NB4 (cell line): Measurements from ENCODE around the gene MAOB.

Experiments used
- DNase-seq: peaks from one replicate; pipeline ENCODE4 v3.0.0; 2010; ENCODE audit warnings: low read depth
- H3K4me3 ChIP-seq: one replicate; pipeline ENCODE4 v1.5.1; 2011; ENCODE audit warnings: mild to moderate bottlenecking, low read depth, low read length, moderate library complexity
- CTCF ChIP-seq: IDR thresholded peaks from one replicate; pipeline ENCODE4 v1.5.1; 2012; ENCODE audit warnings: low read depth, low read length
- MAX ChIP-seq: IDR thresholded peaks from 2 replicates; pipeline ENCODE4 v1.6.1; 2011; ENCODE audit warnings: low read depth, low read length
- MYC ChIP-seq: IDR thresholded peaks from 2 replicates; pipeline ENCODE4 v1.6.1; 2011; ENCODE audit warnings: low read depth, low read length
- POLR2A ChIP-seq: IDR thresholded peaks from 2 replicates; pipeline ENCODE4 v1.6.1; 2011; ENCODE audit warnings: mild to moderate bottlenecking; ENCODE audit not compliant: insufficient read length; ENCODE audit errors: extremely low read depth

Gene MAOB

GRCh38 chrX:43898406-43899035 is 16.3 kb upstream of the MAOB start:
- no peak for TF ChIP-seq MAX
- TF ChIP-seq CTCF: no peak
- TF ChIP-seq MYC: no peak
- no peak for TF ChIP-seq POLR2A
- no peak for DNase-seq

GRCh38 chrX:43897290-43897689 is 15.0 kb upstream of the MAOB start:
- H3K4me3 ChIP-seq: no peak overlapping the region
- TF ChIP-seq MAX (no peak), POLR2A (no peak), CTCF (no peak), MYC (no peak)
- no peak for DNase-seq

More at GRCh38 chrX:43898406-43899035, 16.3 kb upstream of the MAOB start:
- no peak overlapping the region for H3K4me3 ChIP-seq

GRCh38 chrX:43892336-43892870 is 10.2 kb upstream of the MAOB start:
- no peak overlapping the region for H3K4me3 ChIP-seq
- DNase-seq: no peak
- TF ChIP-seq POLR2A: no peak
- TF ChIP-seq MAX: no peak
- no peak for TF ChIP-seq CTCF
- TF ChIP-seq MYC: no peak

GRCh38 chrX:43885617-43886016 is 3.4 kb upstream of the MAOB start:
- TF ChIP-seq MAX (no peak), CTCF (no peak), POLR2A (no peak), MYC (no peak)
- no peak overlapping the region for H3K4me3 ChIP-seq
- no peak for DNase-seq

GRCh38 chrX:43881410-43882293 is 598 bp downstream of the MAOB start:
- no peak overlapping the region for H3K4me3 ChIP-seq
- no peak for DNase-seq
- no peak for TF ChIP-seq POLR2A
- TF ChIP-seq MYC: no peak
- no peak for TF ChIP-seq MAX
- TF ChIP-seq CTCF: no peak
